Natural killer cell (primary cell): ENCODE data around the gene SEL1L2. TPM values are rescaled to one million over a fixed set of nuclear protein-coding genes. Genes with fewer than 3 reads are reported as not detected.

Experiments
- ATAC-seq, 3 donors: fragments of 150-1000 bp in 2 of 3; fragments of 200-7000 bp in 1 of 3; cut with Tn5 transposase; 1 replicate in 1 of 3; 2 replicates in 2 of 3; pipeline ENCODE4 v1.10.0; 2021; ENCODE audit warnings: mild to moderate bottlenecking in 2 of 3, moderate library complexity in 2 of 3
- DNase-seq, 2 donors: peaks; one replicate each; pipeline versions ENCODE4 v3.0.0 to v3.0.0-alpha.2; 2013 to 2021; ENCODE audit warnings: mixed read lengths in 1 of 2
- H3K27ac ChIP-seq: one replicate; pipeline ENCODE4 v1.5.1; 2013; ENCODE audit warnings: mild to moderate bottlenecking, low read length
- H3K27me3 ChIP-seq: one replicate; pipeline ENCODE4 v1.6.1; 2013; ENCODE audit warnings: low read length; ENCODE audit not compliant: control insufficient read depth, insufficient read depth
- H3K36me3 ChIP-seq: one replicate; pipeline ENCODE4 v1.6.1; 2013; ENCODE audit warnings: low read length; ENCODE audit not compliant: control insufficient read depth, insufficient read depth
- H3K4me1 ChIP-seq: one replicate; pipeline ENCODE4 v1.6.1; 2013; ENCODE audit warnings: low read length; ENCODE audit not compliant: control insufficient read depth, insufficient read depth
- H3K4me3 ChIP-seq: one replicate; pipeline ENCODE4 v1.5.1; 2013; ENCODE audit warnings: low read length
- H3K9me3 ChIP-seq: one replicate; pipeline ENCODE4 v1.6.1; 2013; ENCODE audit warnings: low read length; ENCODE audit not compliant: control insufficient read depth, insufficient read depth
- H3K27ac Mint-ChIP-seq, 2 donors: one replicate each; pipeline ENCODE4 v1.8.0; 2022; ENCODE audit warnings: mild to moderate bottlenecking in 2 of 2, mixed read lengths in 2 of 2, moderate library complexity in 1 of 2
- H3K27me3 Mint-ChIP-seq, 2 donors: one replicate each; pipeline ENCODE4 v1.8.0; 2022; ENCODE audit warnings: low read depth in 2 of 2, mixed read lengths in 2 of 2
- H3K36me3 Mint-ChIP-seq: one replicate; pipeline ENCODE4 v1.8.0; 2022; ENCODE audit warnings: mixed read lengths
- H3K4me1 Mint-ChIP-seq, 2 donors: one replicate each; pipeline ENCODE4 v1.8.0; 2022; ENCODE audit warnings: mixed read lengths in 2 of 2
- H3K4me3 Mint-ChIP-seq: one replicate; pipeline ENCODE4 v1.8.0; 2022; ENCODE audit warnings: mild to moderate bottlenecking, moderate library complexity, mixed read lengths
- H3K9me3 Mint-ChIP-seq, 2 donors: one replicate each; pipeline ENCODE4 v1.8.0; 2022; ENCODE audit warnings: mixed read lengths in 2 of 2
- WGBS: methylation state at CpG from one replicate; pipeline ENCODE4 v1.1.7; 2013; ENCODE audit warnings: missing lambda C conversion rate; ENCODE audit not compliant: insufficient coverage; 5-methylcytosine and 5-hydroxymethylcytosine counted together
- intact Hi-C: fragments of 100-400 bp; cut with micrococcal nuclease; formaldehyde crosslinking; loops from one replicate; pipeline ENCODE4 v1.14.2; 2022
- total RNA-seq, 4 donors: library from RNA; stranded (reverse); fragments of 120-200 nt in 1 of 4; gene quantifications; one replicate each; pipeline versions ENCODE4 v1.2.3 to v1.2.4, GENCODE V29; 2013 to 2022
- TF ChIP-seq, protein P1 (sequence below): fragments of 200-600 bp; IDR thresholded peaks from one replicate; pipeline ENCODE4 v1.8.0; 2022; ENCODE audit warnings: antibody characterized with exemption

SEL1L2 gene
- total RNA-seq, 3 donors from 2014 or later (not counting 1 experiment from before 2014, with no cell fraction given), result not detected

DNA sequence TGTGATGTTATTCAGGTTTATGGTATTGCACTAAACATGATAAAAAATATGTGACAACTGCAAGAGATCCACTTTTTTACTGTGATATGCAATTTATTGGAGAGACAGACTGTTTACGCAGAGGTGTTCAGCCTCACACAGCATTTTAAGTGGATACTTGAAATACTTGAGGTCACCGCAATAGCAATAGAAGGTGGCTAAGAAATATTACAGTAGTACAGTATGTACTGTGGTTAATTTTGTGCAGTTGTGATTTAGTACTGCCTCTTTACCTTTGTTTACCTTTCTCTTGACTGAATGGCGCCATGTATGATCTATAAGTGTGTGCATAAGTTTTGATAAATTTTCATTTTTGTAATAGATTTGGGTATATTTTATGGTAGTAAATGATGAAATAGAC, 22.3 kb upstream of the SEL1L2 start:
- H3K4me3 Mint-ChIP-seq, result no peak overlapping the region
- Histone ChIP-seq H3K4me3 (no peak overlapping the region), H3K27ac (no peak overlapping the region), H3K36me3 (no peaks in the 10 kb centered on the region), H3K9me3 (peaks cover 3% of the 10 kb centered on the region), H3K27me3 (no peaks in the 10 kb centered on the region), H3K4me1 (no peaks in the 10 kb centered on the region)
- 98% methylated on average over 3 of the region's 3 CpGs for WGBS
- H3K36me3 Mint-ChIP-seq, result peaks cover 7% of the 10 kb centered on the region
- TF ChIP-seq, protein P1, sequence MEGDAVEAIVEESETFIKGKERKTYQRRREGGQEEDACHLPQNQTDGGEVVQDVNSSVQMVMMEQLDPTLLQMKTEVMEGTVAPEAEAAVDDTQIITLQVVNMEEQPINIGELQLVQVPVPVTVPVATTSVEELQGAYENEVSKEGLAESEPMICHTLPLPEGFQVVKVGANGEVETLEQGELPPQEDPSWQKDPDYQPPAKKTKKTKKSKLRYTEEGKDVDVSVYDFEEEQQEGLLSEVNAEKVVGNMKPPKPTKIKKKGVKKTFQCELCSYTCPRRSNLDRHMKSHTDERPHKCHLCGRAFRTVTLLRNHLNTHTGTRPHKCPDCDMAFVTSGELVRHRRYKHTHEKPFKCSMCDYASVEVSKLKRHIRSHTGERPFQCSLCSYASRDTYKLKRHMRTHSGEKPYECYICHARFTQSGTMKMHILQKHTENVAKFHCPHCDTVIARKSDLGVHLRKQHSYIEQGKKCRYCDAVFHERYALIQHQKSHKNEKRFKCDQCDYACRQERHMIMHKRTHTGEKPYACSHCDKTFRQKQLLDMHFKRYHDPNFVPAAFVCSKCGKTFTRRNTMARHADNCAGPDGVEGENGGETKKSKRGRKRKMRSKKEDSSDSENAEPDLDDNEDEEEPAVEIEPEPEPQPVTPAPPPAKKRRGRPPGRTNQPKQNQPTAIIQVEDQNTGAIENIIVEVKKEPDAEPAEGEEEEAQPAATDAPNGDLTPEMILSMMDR, result no peak
- peaks cover 9 to 11% of the 10 kb centered on the region in 2 donors for H3K9me3 Mint-ChIP-seq
- no peaks in the 10 kb centered on the region for H3K27me3 Mint-ChIP-seq
- H3K4me1 Mint-ChIP-seq, result no peaks in the 10 kb centered on the region
- intact Hi-C loops, result no loop called here
- no peak for DNase-seq
- no peak for ATAC-seq
- no peak overlapping the region for H3K27ac Mint-ChIP-seq

DNA sequence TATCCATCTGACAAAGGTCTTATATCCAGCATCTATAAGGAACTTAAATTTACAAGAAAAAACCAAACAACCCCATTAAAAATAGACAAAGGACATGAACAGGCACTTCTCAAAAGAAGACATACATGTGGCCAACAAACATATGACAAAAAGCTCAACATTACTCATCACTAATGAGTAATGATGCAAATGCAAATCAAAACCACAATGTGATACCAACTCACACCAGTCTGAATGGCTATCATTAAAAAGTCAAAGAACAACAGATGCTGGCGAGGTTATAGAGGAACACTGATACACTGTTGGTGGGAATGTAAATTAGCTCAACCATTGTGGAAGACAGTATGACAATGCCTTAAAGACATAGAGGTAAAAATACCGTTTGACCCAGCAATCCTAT, 18.8 kb upstream of the SEL1L2 start:
- H3K4me3 Mint-ChIP-seq, result no peak overlapping the region
- Histone ChIP-seq H3K27ac (no peak overlapping the region), H3K4me1 (no peaks in the 10 kb centered on the region), H3K9me3 (peaks cover 6% of the 10 kb centered on the region), H3K4me3 (no peak overlapping the region), H3K27me3 (no peaks in the 10 kb centered on the region), H3K36me3 (no peaks in the 10 kb centered on the region)
- H3K9me3 Mint-ChIP-seq, result peaks cover 5 to 7% of the 10 kb centered on the region in 2 donors
- no peak overlapping the region for H3K27ac Mint-ChIP-seq
- WGBS, result 90% methylated on average over 1 of the region's 2 CpGs
- DNase-seq, result no peak
- no peaks in the 10 kb centered on the region for H3K4me1 Mint-ChIP-seq
- intact Hi-C loops, result no loop called here
- ATAC-seq, result no peak
- TF ChIP-seq, protein P1, result no peak
- no peaks in the 10 kb centered on the region for H3K36me3 Mint-ChIP-seq
- H3K27me3 Mint-ChIP-seq, result no peaks in the 10 kb centered on the region

DNA sequence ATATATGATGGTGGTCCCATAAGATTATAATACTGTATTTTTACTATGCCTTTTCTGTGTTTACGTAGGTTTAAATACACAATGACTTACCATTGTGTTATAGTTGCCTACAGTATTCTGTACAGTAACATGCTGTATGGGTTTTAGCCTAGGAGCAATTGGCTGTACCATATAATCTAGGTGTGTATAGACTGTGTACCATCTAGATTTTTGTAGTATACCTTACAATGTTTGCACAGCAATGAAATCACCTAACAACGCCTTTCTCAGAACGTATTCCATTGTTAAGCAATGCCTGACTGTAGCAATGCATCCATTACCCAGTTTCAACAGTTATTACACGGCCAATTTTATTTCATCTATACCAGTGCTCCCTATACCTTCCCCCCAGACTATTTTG, 15.6 kb upstream of the SEL1L2 start:
- H3K9me3 Mint-ChIP-seq, result peaks cover 5 to 11% of the 10 kb centered on the region in 2 donors
- WGBS, result 90% methylated on average over 2 of the region's 4 CpGs
- no peaks in the 10 kb centered on the region for H3K36me3 Mint-ChIP-seq

DNA sequence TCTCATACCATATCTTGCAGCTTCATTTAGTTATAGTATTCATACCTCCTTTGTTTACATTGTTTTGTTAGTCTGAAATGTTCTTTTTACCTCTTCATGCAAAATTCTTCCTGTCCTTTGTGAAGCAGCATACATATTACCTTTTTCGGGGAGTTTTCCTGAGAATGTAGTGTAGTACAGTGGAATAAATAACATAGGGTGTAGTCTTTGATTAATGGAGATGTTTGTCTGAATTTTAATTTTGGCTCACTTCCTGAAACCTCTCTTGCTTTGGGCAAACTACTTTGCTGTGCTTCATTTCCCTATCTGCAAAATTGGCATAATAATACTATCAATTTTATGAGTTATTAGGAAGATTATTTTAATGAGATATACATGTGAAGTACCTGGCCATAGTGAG, 10.5 kb upstream of the SEL1L2 start:
- Mint-ChIP-seq H3K9me3 (peaks cover 3 to 9% of the 10 kb centered on the region in 2 donors), H3K4me3 (no peak overlapping the region), H3K36me3 (peaks cover 7% of the 10 kb centered on the region), H3K27ac (no peak overlapping the region), H3K27me3 (peaks cover 0 to 15% of the 10 kb centered on the region in 2 donors), H3K4me1 (peaks cover 6 to 13% of the 10 kb centered on the region in 2 donors)
- Histone ChIP-seq H3K4me3 (no peak overlapping the region), H3K9me3 (peaks cover 3% of the 10 kb centered on the region), H3K36me3 (no peaks in the 10 kb centered on the region), H3K27me3 (no peaks in the 10 kb centered on the region), H3K27ac (no peak overlapping the region), H3K4me1 (no peaks in the 10 kb centered on the region)
- TF ChIP-seq, protein P1, result no peak
- ATAC-seq (no peak), DNase-seq (no peak)
- WGBS, result 100% methylated on average over 1 of the region's 1 CpG
- intact Hi-C loops, result no loop called here

More for the DNA sequence above, 15.6 kb upstream of the SEL1L2 start:
- Histone ChIP-seq H3K36me3 (no peaks in the 10 kb centered on the region), H3K4me3 (no peak overlapping the region), H3K27ac (no peak overlapping the region), H3K9me3 (peaks cover 3% of the 10 kb centered on the region), H3K27me3 (no peaks in the 10 kb centered on the region), H3K4me1 (no peaks in the 10 kb centered on the region)
- Mint-ChIP-seq H3K4me3 (no peak overlapping the region), H3K27me3 (no peaks in the 10 kb centered on the region), H3K4me1 (no peaks in the 10 kb centered on the region), H3K27ac (no peak overlapping the region)
- ATAC-seq (no peak), DNase-seq (no peak)
- TF ChIP-seq, protein P1, result no peak
- intact Hi-C loops, result no loop called here
